NCI-H226 (cell line): ENCODE data around the gene SLCO1B3.
"Not testable (repeated sequence)": the region's sequence is repeated elsewhere in the genome, so short reads cannot be mapped to it uniquely, and the experiment has no call there.

Source experiments
- DNase-seq: peaks from one replicate; pipeline ENCODE4 v3.0.0-alpha.2; 2015

Gene SLCO1B3

GRCh38 chr12:20810487-20810886 is at the start of gene SLCO1B3:
TSS of gene SLCO1B3 (plus strand) at chr12:20810705. CDS start at chr12:20815739, 5,034 bp downstream.
- no peak for DNase-seq

GRCh38 chr12:20777420-20777819 is 33.1 kb upstream of the SLCO1B3 start:
- DNase-seq = no peak

DNA sequence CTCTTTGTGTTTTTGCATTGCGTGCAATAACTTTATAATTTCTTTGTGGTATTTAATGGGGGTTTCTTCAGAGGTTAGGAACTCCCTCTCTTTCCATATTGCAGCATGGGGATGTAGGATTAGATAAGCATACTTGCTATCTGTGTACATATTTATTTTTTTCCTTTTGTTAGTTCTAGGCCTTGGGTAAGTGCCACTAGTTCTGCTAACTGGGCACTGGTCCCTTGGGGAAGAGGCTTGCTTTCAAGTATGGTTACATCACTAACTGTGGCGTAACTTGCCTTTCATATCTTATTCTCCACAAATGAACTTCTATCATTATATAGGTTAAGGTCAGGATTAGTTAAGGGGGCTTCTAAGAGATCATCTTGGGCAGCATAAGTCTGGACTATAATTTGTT is 31.5 kb upstream of the SLCO1B3 start:
- DNase-seq = no peak

GRCh38 chr12:20779971-20780370 is 30.5 kb upstream of the SLCO1B3 start:
- DNase-seq = not testable (repeated sequence)

- not testable (repeated sequence) for DNase-seq
Measured at GRCh38 chr12:20783796-20784357, 26.6 kb upstream of the SLCO1B3 start.

GRCh38 chr12:20792971-20793370 is 17.5 kb upstream of the SLCO1B3 start:
- no peak for DNase-seq

DNA sequence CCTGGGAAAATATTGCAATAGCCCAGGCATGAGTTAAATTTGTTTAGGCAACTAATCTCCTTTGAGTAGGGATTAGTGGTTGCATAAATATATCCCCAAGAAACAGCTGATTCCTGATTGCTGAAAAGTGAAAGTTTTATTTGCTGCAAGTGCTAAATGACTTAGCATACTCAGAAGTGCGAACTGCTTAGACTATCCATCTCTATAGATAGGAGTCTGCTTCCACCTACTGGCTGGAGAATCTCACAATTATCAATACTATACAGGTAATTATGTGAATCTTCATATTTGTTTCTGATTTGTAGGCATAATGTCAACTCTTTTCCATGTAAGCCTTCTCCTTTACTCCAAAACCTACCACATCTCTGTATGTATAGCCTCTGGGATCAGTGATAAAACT is 12.0 kb upstream of the SLCO1B3 start:
- no peak for DNase-seq

DNA sequence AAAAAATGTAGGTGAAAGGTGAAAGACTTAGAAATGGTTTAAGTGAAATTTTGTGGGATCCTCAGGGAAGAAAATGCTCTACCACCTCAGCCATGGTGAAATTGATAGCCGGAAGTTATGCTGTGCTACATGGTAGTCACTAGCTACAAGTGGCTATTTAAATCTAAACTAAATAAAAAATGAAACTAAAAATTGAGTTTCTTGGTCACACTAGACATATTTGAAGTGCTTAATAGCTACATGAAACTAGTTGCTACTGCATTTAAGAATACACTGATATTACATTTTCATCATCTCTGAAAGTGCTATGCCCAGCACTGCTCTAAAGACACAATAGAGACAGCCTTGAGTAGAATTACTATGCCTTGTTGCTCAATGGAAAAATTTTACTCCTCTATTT is 10.3 kb upstream of the SLCO1B3 start:
- DNase-seq = no peak

DNA sequence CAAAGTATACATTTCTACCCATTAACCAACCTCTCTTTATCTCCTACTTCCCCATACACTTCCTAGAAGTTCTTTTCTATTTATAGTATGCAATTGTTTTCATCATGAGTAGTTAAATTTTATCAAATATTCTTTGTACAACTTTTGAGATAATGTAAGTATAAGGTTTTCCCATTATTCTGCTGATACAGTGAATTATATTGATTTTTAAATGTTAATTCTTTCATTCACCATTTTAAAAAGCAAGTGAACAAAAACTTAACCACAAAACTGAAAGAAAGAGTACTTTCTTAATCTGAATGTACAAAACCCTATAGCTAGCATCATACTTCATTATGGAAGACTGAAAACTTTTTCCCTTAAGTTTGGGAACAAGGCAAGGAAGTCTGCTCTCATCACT is 9.5 kb upstream of the SLCO1B3 start:
- no peak for DNase-seq

DNA sequence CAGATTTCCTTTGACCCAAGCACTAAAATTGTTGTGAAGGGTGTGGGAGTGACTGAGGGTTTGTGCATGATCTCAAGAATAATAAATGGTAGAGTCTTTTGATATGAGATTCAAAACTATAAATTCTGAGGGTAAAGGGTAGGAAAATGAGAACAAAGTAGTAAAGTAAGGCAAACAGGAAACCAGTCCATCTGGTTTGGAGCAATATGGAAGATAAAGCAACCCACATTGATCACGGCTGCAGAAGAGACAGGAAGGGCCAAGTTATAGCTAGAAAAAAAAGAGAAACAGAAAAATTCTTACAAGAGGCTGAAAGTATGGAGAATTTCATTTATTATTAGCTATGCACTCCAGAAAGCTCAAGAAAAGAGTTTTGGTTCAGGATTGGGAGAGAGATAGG is 4.6 kb upstream of the SLCO1B3 start:
- no peak for DNase-seq

DNA sequence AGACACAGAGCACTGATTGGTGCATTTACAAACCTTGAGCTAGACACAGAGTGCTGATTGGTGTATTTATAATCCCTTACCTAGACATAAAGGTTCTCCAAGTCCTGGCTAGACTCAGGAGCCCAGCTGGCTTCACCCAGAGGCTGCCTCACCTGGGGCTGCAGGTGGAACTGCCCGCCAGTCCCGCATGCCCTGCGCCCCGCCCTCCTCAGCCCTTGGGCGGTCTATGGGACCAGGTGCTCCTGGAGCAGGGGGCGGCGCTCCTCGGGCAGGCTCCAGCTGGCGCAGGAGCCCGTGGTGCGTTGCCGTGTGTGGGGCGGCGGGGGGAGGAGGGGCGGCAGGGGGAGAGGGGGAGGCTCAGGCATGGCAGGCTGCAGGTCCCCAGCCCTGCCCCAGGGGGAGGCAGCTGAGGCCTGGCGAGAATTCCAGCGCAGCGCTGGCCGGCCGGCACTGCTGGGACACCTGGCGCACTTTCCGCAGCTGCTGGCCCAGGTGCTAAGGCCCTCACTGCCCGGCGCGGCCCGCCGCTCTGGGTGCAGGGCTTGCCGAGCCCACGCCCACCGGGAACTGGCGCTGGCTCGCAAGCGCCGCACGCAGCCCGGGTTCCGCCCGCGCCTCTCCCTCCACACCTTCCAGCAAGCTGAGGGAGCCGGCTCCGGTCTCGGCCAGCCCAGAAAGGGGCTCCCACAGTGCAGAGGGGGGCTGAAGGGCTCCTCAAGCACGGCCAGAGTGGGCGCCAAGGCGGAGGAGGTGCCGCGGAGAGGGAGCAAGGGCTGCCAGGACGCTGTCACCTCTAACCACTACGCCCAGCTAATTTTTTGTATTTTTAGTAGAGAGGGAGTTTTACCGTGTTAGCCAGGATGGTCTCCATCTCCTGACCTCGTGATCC is 3.1 kb upstream of the SLCO1B3 start:
- DNase-seq = no peak

GRCh38 chr12:20808521-20808920 is 2.0 kb upstream of the SLCO1B3 start:
- DNase-seq = no peak

DNA sequence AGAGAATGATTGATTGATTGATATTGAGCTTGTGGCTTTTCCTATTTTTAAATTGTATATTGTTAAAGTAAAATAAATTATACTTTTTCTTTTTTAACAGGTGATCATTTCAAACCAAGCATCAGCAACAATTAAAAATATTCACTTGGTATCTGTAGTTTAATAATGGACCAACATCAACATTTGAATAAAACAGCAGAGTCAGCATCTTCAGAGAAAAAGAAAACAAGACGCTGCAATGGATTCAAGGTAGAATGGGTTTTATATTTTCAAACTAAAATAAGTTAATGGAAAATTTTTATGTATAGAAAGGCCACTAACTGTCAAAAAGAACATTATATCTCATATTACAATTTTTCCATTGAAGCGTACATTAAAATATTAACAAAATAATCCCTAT is 5.1 kb downstream of the SLCO1B3 start:
- no peak for DNase-seq

- DNase-seq = no peak
Measured at GRCh38 chr12:20822415-20822814, 11.9 kb downstream of the SLCO1B3 start.

GRCh38 chr12:20822925-20823324 is 12.4 kb downstream of the SLCO1B3 start:
- DNase-seq = no peak

DNA sequence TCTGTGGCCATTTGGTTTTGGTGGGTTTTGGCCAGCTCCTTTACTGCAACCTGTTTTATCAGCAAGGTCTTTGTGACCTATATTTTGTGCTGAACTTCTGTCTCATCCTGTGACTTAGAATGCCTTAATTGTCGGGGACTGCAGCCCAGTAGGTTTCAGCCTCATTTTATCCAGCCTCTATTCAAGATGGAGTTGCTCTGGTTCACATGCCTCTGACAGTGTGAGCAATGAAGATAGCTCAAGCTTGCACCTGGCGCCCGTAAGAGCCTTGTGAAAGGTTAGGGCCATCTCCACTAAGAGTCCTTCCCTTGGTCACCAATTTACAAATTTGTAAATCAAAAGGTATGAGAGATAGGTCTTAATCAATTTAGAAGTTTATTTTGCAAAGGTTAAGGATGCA is 19.4 kb downstream of the SLCO1B3 start:
- DNase-seq = no peak

GRCh38 chr12:20830456-20830855 is 20.0 kb downstream of the SLCO1B3 start:
- no peak for DNase-seq

- DNase-seq = no peak
Measured at GRCh38 chr12:20832911-20833310, 22.4 kb downstream of the SLCO1B3 start.

GRCh38 chr12:20852649-20853048 is 42.1 kb downstream of the SLCO1B3 start:
- no peak for DNase-seq

- DNase-seq = no peak
Measured at GRCh38 chr12:20863056-20863455, 52.6 kb downstream of the SLCO1B3 start.

DNA sequence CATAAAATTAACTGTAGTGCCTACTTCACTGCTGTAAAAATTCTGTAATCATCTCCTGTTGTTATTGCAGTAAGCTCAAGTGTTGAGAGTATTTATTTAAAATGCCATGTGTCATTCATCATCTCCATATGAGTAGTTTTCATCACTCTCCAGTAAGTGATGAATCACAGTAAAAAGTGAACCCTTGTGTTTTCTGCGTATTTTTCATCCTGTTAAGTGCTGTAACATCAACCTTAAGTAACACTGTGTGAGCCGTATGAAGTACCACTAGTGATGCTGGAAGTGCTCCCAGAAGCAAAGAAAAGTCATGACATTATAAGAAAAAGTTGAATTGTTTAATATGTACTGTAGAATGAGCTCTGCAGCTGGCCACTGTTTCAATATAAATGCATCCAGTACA is 55.4 kb downstream of the SLCO1B3 start:
- no peak for DNase-seq

DNA sequence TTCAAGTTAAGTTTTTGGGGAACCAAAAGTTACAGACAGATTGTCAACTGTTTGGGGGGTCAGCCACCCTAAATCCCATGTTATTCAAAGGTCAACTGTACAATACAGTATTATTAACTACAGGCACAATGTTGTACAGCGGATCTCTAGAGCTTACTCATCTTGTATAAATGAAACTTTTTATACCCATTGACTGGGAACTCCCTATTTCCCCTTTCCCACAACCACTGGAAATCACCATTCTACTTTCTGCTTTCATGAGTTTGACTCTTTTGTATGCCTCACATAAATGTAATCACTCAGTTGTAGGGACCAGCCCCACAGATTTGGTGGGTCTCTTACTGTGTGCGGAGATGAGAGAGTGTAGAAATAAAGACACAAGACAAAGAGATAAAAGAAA is 57.8 kb downstream of the SLCO1B3 start:
- no peak for DNase-seq

GRCh38 chr12:20883288-20883687 is 72.8 kb downstream of the SLCO1B3 start:
- DNase-seq = no peak

GRCh38 chr12:20885116-20885515 is 74.6 kb downstream of the SLCO1B3 start:
- DNase-seq = no peak

GRCh38 chr12:20885552-20885951 is 75.0 kb downstream of the SLCO1B3 start:
- DNase-seq = no peak
